IMR-90 (cell line): Measurements from ENCODE around the gene NOM1.

Source experiments
- CHD1 ChIP-seq: IDR thresholded peaks from 2 replicates; pipeline ENCODE4 v1.6.1; 2012; ENCODE audit warnings: low read depth, low read length, improper control_type of control experiment
- FOS ChIP-seq: fragments of 150-350 bp; IDR thresholded peaks from 2 replicates; pipeline ENCODE4 v1.6.1; 2016; ENCODE audit warnings: low read depth, low read length
- POLR2A ChIP-seq: IDR thresholded peaks from 2 replicates; pipeline ENCODE4 v1.6.1; 2012; ENCODE audit warnings: mild to moderate bottlenecking, low read depth, low read length
- RAD21 ChIP-seq: IDR thresholded peaks from 2 replicates; pipeline ENCODE4 v1.6.1; 2012; ENCODE audit warnings: low read length, improper control_type of control experiment
- SMC3 ChIP-seq: fragments of 150-350 bp; IDR thresholded peaks from 2 replicates; pipeline ENCODE4 v1.6.1; 2016; ENCODE audit warnings: low read depth, mild to moderate bottlenecking, antibody characterized with exemption, low read length, moderate library complexity
- TF ChIP-seq, protein P1 (sequence below): fragments of 150-350 bp; IDR thresholded peaks from 2 replicates; pipeline ENCODE4 v1.6.1; 2017; ENCODE audit warnings: mild to moderate bottlenecking, antibody characterized with exemption, low read length, low read depth
- TF ChIP-seq, protein P2 (sequence below): conservative IDR thresholded peaks from 2 replicates; pipeline ENCODE4 v1.5.1; 2012; ENCODE audit warnings: mild to moderate bottlenecking, low read depth, low read length, improper control_type of control experiment
- TF ChIP-seq, protein P3 (sequence below): fragments of 150-350 bp; IDR thresholded peaks from 2 replicates; pipeline ENCODE4 v1.6.1; 2016; ENCODE audit warnings: low read depth, mild to moderate bottlenecking, low read length, moderate library complexity, borderline replicate concordance

DNA sequence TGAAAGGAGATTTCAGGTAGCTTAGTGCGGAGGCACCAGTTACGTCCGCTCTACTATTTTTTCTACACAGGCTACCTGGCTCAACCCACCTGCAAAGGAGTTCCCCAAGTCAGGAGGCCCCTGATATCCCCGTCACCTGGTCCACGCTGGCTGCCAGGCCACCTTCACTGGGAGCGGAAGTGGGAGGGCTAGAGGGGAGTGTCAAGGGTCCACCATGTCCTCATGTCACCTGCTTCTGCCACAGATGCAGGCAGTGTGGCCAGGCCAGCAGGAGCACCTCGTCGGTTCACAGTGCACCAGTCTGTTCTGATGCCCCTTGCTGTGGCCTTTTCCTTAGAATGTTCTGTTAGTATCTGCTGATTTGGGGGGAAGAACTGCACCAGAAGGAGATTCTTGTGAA, 16.9 kb downstream of the NOM1 start:
- TF ChIP-seq, protein P1, sequence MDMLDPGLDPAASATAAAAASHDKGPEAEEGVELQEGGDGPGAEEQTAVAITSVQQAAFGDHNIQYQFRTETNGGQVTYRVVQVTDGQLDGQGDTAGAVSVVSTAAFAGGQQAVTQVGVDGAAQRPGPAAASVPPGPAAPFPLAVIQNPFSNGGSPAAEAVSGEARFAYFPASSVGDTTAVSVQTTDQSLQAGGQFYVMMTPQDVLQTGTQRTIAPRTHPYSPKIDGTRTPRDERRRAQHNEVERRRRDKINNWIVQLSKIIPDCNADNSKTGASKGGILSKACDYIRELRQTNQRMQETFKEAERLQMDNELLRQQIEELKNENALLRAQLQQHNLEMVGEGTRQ = no peak
- TF ChIP-seq, protein P2, sequence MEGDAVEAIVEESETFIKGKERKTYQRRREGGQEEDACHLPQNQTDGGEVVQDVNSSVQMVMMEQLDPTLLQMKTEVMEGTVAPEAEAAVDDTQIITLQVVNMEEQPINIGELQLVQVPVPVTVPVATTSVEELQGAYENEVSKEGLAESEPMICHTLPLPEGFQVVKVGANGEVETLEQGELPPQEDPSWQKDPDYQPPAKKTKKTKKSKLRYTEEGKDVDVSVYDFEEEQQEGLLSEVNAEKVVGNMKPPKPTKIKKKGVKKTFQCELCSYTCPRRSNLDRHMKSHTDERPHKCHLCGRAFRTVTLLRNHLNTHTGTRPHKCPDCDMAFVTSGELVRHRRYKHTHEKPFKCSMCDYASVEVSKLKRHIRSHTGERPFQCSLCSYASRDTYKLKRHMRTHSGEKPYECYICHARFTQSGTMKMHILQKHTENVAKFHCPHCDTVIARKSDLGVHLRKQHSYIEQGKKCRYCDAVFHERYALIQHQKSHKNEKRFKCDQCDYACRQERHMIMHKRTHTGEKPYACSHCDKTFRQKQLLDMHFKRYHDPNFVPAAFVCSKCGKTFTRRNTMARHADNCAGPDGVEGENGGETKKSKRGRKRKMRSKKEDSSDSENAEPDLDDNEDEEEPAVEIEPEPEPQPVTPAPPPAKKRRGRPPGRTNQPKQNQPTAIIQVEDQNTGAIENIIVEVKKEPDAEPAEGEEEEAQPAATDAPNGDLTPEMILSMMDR = no peak
- TF ChIP-seq, protein P3, sequence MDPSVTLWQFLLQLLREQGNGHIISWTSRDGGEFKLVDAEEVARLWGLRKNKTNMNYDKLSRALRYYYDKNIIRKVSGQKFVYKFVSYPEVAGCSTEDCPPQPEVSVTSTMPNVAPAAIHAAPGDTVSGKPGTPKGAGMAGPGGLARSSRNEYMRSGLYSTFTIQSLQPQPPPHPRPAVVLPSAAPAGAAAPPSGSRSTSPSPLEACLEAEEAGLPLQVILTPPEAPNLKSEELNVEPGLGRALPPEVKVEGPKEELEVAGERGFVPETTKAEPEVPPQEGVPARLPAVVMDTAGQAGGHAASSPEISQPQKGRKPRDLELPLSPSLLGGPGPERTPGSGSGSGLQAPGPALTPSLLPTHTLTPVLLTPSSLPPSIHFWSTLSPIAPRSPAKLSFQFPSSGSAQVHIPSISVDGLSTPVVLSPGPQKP = no peak
- TF ChIP-seq POLR2A = no peak
- no peak for TF ChIP-seq SMC3
- TF ChIP-seq RAD21 = no peak
- TF ChIP-seq CHD1 = no peak
- no peak for TF ChIP-seq FOS
